ENCODE measurements around the gene ZIC1. TPM values are rescaled to one million over a fixed set of nuclear protein-coding genes. Genes with fewer than 3 reads are reported as not detected.

ZIC1 gene
- total RNA-seq, 1 donor from 2014 or later: not detected

GRCh38 chr3:147390589-147391569 lies 18.3 kb upstream of the ZIC1 start:
- no peak overlapping the region for H3K4me3 ChIP-seq (ENCODE audit: low read depth, low read length)
- no peak for TF ChIP-seq CTCF (conservative IDR thresholded peaks at IDR 0.05; ENCODE audit: low read depth, low read length)
- no peak for DNase-seq (ENCODE audit: low read depth)

- TF ChIP-seq CTCF (conservative IDR thresholded peaks at IDR 0.05; ENCODE audit: low read depth, low read length): no peak
- no peak overlapping the region for H3K4me3 ChIP-seq (ENCODE audit: low read depth, low read length)
- DNase-seq (ENCODE audit: low read depth): no peak
Measured at GRCh38 chr3:147391781-147392624, 17.2 kb upstream of the ZIC1 start.

- no peak for DNase-seq (ENCODE audit: low read depth)
- H3K4me3 ChIP-seq (ENCODE audit: low read depth, low read length): no peak overlapping the region
- no peak for TF ChIP-seq CTCF (conservative IDR thresholded peaks at IDR 0.05; ENCODE audit: low read depth, low read length)
Measured at GRCh38 chr3:147392625-147392946, 16.6 kb upstream of the ZIC1 start.

GRCh38 chr3:147393261-147393942 lies 15.8 kb upstream of the ZIC1 start:
- no peak for TF ChIP-seq CTCF (conservative IDR thresholded peaks at IDR 0.05; ENCODE audit: low read depth, low read length)
- H3K4me3 ChIP-seq (ENCODE audit: low read depth, low read length): no peak overlapping the region
- no peak for DNase-seq (ENCODE audit: low read depth)

GRCh38 chr3:147393943-147394883 lies 15.0 kb upstream of the ZIC1 start:
- DNase-seq (ENCODE audit: low read depth): no peak
- TF ChIP-seq CTCF (conservative IDR thresholded peaks at IDR 0.05; ENCODE audit: low read depth, low read length): no peak
- H3K4me3 ChIP-seq (ENCODE audit: low read depth, low read length): no peak overlapping the region

GRCh38 chr3:147394884-147395225 lies 14.3 kb upstream of the ZIC1 start:
- TF ChIP-seq CTCF (conservative IDR thresholded peaks at IDR 0.05; ENCODE audit: low read depth, low read length): no peak
- DNase-seq (ENCODE audit: low read depth): no peak
- no peak overlapping the region for H3K4me3 ChIP-seq (ENCODE audit: low read depth, low read length)

Measured in epithelial cell of proximal tubule (primary cell).